ENCODE measurements around the gene HDGFL1.

GRCh38 chr6:22589118-22589517 is 19.8 kb downstream of the HDGFL1 start:
- TF ChIP-seq, protein P1, sequence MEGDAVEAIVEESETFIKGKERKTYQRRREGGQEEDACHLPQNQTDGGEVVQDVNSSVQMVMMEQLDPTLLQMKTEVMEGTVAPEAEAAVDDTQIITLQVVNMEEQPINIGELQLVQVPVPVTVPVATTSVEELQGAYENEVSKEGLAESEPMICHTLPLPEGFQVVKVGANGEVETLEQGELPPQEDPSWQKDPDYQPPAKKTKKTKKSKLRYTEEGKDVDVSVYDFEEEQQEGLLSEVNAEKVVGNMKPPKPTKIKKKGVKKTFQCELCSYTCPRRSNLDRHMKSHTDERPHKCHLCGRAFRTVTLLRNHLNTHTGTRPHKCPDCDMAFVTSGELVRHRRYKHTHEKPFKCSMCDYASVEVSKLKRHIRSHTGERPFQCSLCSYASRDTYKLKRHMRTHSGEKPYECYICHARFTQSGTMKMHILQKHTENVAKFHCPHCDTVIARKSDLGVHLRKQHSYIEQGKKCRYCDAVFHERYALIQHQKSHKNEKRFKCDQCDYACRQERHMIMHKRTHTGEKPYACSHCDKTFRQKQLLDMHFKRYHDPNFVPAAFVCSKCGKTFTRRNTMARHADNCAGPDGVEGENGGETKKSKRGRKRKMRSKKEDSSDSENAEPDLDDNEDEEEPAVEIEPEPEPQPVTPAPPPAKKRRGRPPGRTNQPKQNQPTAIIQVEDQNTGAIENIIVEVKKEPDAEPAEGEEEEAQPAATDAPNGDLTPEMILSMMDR (IDR thresholded peaks at IDR 0.05) = no peak
- TF ChIP-seq POLR2A (IDR thresholded peaks at IDR 0.05) = no peak
- TF ChIP-seq POLR2AphosphoS5 (IDR thresholded peaks at IDR 0.05) = no peak
- no peak for TF ChIP-seq EP300 (IDR thresholded peaks at IDR 0.05)

All from stomach (tissue), 4 donors.